SK-N-SH (cell line): ENCODE measurements around the gene CCDC141. TPM values are rescaled to one million over a fixed set of nuclear protein-coding genes. Genes with fewer than 3 reads are reported as not detected.

Source experiments
- CTCF ChIA-PET: fragments of 300-600, 350-600 bp; formaldehyde crosslinking; extraction: SDS; loops from one replicate; lab custom pipeline; 2021; lab: Yijun Ruan, JAX
- POLR2A ChIA-PET: fragments of 350-600 bp; sonication (Branson Sonifier 250); formaldehyde crosslinking; extraction: SDS; loops from one replicate; lab custom pipeline; 2020; ENCODE audit warnings: antibody characterized with exemption, inconsistent platforms; lab: Yijun Ruan, JAX
- DNase-seq: peaks from one replicate; pipeline ENCODE4 v3.0.0; 2012
- H2AFZ ChIP-seq: fragments of 200-600 bp; sonication (generic); 2 replicates; pipeline ENCODE4 v1.8.1; 2016; ENCODE audit warnings: antibody characterized with exemption, mild to moderate bottlenecking, low read depth
- H3F3A ChIP-seq: fragments of 200-600 bp; sonication (generic); replicated peaks from 2 replicates; pipeline ENCODE3; 2016; ENCODE audit warnings: antibody characterized with exemption, mild to moderate bottlenecking; ENCODE audit not compliant: insufficient read depth
- H3K27ac ChIP-seq, 2 experiments: fragments of 200-500 bp in 1 of 2; fragments of 200-600 bp in 1 of 2; sonication (Bioruptor generic) in 1 of 2; sonication (generic), shearing (Covaris generic) in 1 of 2; 2 replicates each; pipeline versions ENCODE4 v1.5.1 to v1.6.1; 2014 to 2016; ENCODE audit warnings: low read depth in 2 of 2, inconsistent platforms in 1 of 2, low read length in 1 of 2, mild to moderate bottlenecking in 1 of 2, mixed read lengths in 1 of 2
- H3K27me3 ChIP-seq: fragments of 200-600 bp; sonication (generic), shearing (Covaris generic); 2 replicates; pipeline ENCODE4 v1.6.1; 2016; ENCODE audit warnings: mixed run types; ENCODE audit not compliant: insufficient read depth
- H3K36me3 ChIP-seq, 2 experiments: fragments of 200-500 bp in 1 of 2; fragments of 200-600 bp in 1 of 2; sonication (Bioruptor generic) in 1 of 2; sonication (generic) in 1 of 2; replicated peaks in 1 of 2; 2 replicates each; pipeline versions ENCODE3 to v1.5.1; 2014 to 2016; ENCODE audit warnings: low read length in 1 of 2, mild to moderate bottlenecking in 1 of 2; ENCODE audit not compliant: insufficient read depth in 2 of 2, control insufficient read depth in 1 of 2
- H3K4me1 ChIP-seq, 2 experiments: fragments of 200-500 bp in 1 of 2; fragments of 200-600 bp in 1 of 2; sonication (Bioruptor generic) in 1 of 2; sonication (generic), shearing (Covaris generic) in 1 of 2; 2 replicates each; pipeline versions ENCODE4 v1.5.1 to v1.6.1; 2014 to 2016; ENCODE audit warnings: low read depth in 1 of 2, low read length in 1 of 2, mixed run types in 1 of 2; ENCODE audit not compliant: insufficient read depth in 2 of 2, control insufficient read depth in 1 of 2
- H3K4me2 ChIP-seq: fragments of 200-600 bp; sonication (generic), shearing (Covaris generic); 2 replicates; pipeline ENCODE4 v1.6.1; 2017; ENCODE audit warnings: mixed run types
- H3K4me3 ChIP-seq, 2 experiments: fragments of 200-500 bp in 1 of 2; fragments of 200-600 bp in 1 of 2; sonication (Bioruptor generic) in 1 of 2; sonication (generic), shearing (Covaris generic) in 1 of 2; 2 replicates each; pipeline versions ENCODE4 v1.5.1 to v1.8.1; 2014 to 2016; ENCODE audit warnings: low read depth in 2 of 2, inconsistent platforms in 1 of 2, low read length in 1 of 2, mild to moderate bottlenecking in 1 of 2, mixed read lengths in 1 of 2, moderate library complexity in 1 of 2
- H3K79me2 ChIP-seq: fragments of 200-600 bp; sonication (generic); 2 replicates; pipeline ENCODE4 v1.8.1; 2017; ENCODE audit warnings: mild to moderate bottlenecking; ENCODE audit not compliant: insufficient read depth
- H3K9ac ChIP-seq: fragments of 200-600 bp; sonication (generic); 2 replicates; pipeline ENCODE4 v1.6.1; 2017; ENCODE audit warnings: mixed run types
- H3K9me2 ChIP-seq: fragments of 200-600 bp; sonication (generic); 2 replicates; pipeline ENCODE4 v1.6.1; 2017; ENCODE audit warnings: mixed run types
- H3K9me3 ChIP-seq: fragments of 200-600 bp; sonication (generic); 2 replicates; pipeline ENCODE4 v1.6.1; 2017; ENCODE audit warnings: mixed run types, mild to moderate bottlenecking, moderate library complexity
- H4K20me1 ChIP-seq: fragments of 200-600 bp; sonication (generic); 2 replicates; pipeline ENCODE4 v1.6.1; 2017; ENCODE audit warnings: mild to moderate bottlenecking, mixed run types; ENCODE audit not compliant: insufficient read depth
- CHD2 ChIP-seq: fragments of 150-350 bp; IDR thresholded peaks from 2 replicates; pipeline ENCODE4 v1.6.1; 2018; ENCODE audit warnings: low read length; ENCODE audit not compliant: partially characterized antibody
- FOSL2 ChIP-seq: IDR thresholded peaks from 2 replicates; pipeline ENCODE4 v1.4.0; 2012; ENCODE audit warnings: low read depth, mild to moderate bottlenecking, moderate library complexity, borderline replicate concordance
- FOXJ3 ChIP-seq: sonication (generic); formaldehyde crosslinking; IDR thresholded peaks from 2 replicates; pipeline ENCODE4 v1.5.1; 2020; ENCODE audit warnings: mild to moderate bottlenecking, missing genetic modification reagents
- FOXM1 ChIP-seq: IDR thresholded peaks from 2 replicates; pipeline ENCODE4 v1.4.0; 2012; ENCODE audit warnings: low read depth, mild to moderate bottlenecking
- GABPA ChIP-seq: IDR thresholded peaks from 2 replicates; pipeline ENCODE4 v1.4.0; 2012; ENCODE audit warnings: low read depth, mild to moderate bottlenecking
- GATA2 ChIP-seq: sonication (generic); formaldehyde crosslinking; IDR thresholded peaks from 2 replicates; pipeline ENCODE4 v1.5.0; 2020; ENCODE audit warnings: mild to moderate bottlenecking, missing genetic modification reagents
- MEF2A ChIP-seq: IDR thresholded peaks from 2 replicates; pipeline ENCODE4 v1.4.0; 2012; ENCODE audit warnings: low read depth, borderline replicate concordance
- MXI1 ChIP-seq: IDR thresholded peaks from 2 replicates; pipeline ENCODE4 v1.6.1; 2012; ENCODE audit warnings: mild to moderate bottlenecking, low read depth, low read length, improper control_type of control experiment
- NFIC ChIP-seq: IDR thresholded peaks from 2 replicates; pipeline ENCODE4 v1.4.0; 2012; ENCODE audit warnings: borderline replicate concordance
- NRF1 ChIP-seq: IDR thresholded peaks from 2 replicates; pipeline ENCODE4 v1.6.1; 2012; ENCODE audit warnings: low read depth, mild to moderate bottlenecking, low read length
- RAD21 ChIP-seq: IDR thresholded peaks from 2 replicates; pipeline ENCODE4 v1.6.1; 2012; ENCODE audit warnings: mild to moderate bottlenecking, low read length
- SMC3 ChIP-seq: IDR thresholded peaks from 2 replicates; pipeline ENCODE4 v1.6.1; 2012; ENCODE audit warnings: low read depth, low read length, improper control_type of control experiment
- TCF12 ChIP-seq: IDR thresholded peaks from 2 replicates; pipeline ENCODE4 v1.4.0; 2012
- TEAD4 ChIP-seq: IDR thresholded peaks from 2 replicates; pipeline ENCODE4 v1.4.0; 2012; ENCODE audit warnings: mild to moderate bottlenecking, borderline replicate concordance; ENCODE audit not compliant: insufficient read depth
- WGBS: methylation state at CpG from one replicate; pipeline ENCODE4 v1.1.6; 2017; ENCODE audit warnings: low lambda C conversion rate; 5-methylcytosine and 5-hydroxymethylcytosine counted together
- polyA plus RNA-seq, 3 experiments: library from polyadenylated mRNA; depleted of rRNA; stranded (reverse); fragments of >200 nt; gene quantifications; 2 replicates each; pipeline ENCODE4 v1.2.3, GENCODE V29; 2012
- TF ChIP-seq, protein P1 (sequence below): fragments of 200-600 bp; sonication (generic); IDR thresholded peaks from 2 replicates; pipeline ENCODE4 v1.6.1; 2017; ENCODE audit warnings: antibody characterized with exemption, mild to moderate bottlenecking, moderate library complexity
- TF ChIP-seq, protein P2 (sequence below): IDR thresholded peaks from 2 replicates; pipeline ENCODE4 v1.4.0; 2012; ENCODE audit warnings: low read depth, borderline replicate concordance
- TF ChIP-seq, protein P3 (sequence below): fragments of 150-350 bp; IDR thresholded peaks from 2 replicates; pipeline ENCODE4 v1.6.1; 2017; ENCODE audit warnings: antibody characterized with exemption, low read length, low read depth, borderline replicate concordance
- TF ChIP-seq, protein P4 (sequence below): IDR thresholded peaks from 2 replicates; pipeline ENCODE4 v1.4.0; 2012; ENCODE audit warnings: low read depth, borderline replicate concordance

Gene CCDC141
- polyA plus RNA-seq, 1 of the 3 experiments (the other 2 are of a cell fraction), result 0.02 TPM

DNA sequence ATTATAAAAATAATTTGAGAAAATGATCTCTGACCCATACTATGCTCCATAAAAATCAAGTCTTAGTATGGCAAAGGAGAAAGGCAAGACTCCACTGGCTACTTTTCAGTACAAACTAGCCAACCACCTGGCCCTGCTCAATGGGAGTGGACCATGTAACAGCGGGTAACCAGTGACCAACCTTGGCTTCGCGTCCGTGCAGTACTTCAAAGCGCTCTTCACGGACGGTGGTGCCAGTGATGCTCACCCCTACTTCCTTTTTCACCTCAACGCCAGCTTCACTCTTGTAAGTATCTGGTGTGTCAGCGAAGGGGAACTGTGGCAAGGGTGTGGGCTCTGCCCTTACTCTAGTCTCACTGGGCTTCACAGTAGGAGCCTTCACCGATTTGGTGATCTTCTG, 266.0 kb downstream of the CCDC141 start (continued):
- TF ChIP-seq, protein P1, sequence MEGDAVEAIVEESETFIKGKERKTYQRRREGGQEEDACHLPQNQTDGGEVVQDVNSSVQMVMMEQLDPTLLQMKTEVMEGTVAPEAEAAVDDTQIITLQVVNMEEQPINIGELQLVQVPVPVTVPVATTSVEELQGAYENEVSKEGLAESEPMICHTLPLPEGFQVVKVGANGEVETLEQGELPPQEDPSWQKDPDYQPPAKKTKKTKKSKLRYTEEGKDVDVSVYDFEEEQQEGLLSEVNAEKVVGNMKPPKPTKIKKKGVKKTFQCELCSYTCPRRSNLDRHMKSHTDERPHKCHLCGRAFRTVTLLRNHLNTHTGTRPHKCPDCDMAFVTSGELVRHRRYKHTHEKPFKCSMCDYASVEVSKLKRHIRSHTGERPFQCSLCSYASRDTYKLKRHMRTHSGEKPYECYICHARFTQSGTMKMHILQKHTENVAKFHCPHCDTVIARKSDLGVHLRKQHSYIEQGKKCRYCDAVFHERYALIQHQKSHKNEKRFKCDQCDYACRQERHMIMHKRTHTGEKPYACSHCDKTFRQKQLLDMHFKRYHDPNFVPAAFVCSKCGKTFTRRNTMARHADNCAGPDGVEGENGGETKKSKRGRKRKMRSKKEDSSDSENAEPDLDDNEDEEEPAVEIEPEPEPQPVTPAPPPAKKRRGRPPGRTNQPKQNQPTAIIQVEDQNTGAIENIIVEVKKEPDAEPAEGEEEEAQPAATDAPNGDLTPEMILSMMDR, result no peak
- no peak for TF ChIP-seq GATA2 (CRISPR knock-in tag)
- no peak for TF ChIP-seq MEF2A
- TF ChIP-seq, protein P2, sequence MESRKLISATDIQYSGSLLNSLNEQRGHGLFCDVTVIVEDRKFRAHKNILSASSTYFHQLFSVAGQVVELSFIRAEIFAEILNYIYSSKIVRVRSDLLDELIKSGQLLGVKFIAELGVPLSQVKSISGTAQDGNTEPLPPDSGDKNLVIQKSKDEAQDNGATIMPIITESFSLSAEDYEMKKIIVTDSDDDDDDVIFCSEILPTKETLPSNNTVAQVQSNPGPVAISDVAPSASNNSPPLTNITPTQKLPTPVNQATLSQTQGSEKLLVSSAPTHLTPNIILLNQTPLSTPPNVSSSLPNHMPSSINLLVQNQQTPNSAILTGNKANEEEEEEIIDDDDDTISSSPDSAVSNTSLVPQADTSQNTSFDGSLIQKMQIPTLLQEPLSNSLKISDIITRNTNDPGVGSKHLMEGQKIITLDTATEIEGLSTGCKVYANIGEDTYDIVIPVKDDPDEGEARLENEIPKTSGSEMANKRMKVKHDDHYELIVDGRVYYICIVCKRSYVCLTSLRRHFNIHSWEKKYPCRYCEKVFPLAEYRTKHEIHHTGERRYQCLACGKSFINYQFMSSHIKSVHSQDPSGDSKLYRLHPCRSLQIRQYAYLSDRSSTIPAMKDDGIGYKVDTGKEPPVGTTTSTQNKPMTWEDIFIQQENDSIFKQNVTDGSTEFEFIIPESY, result no peak

GRCh38 chr2:178782236-178782635, 267.7 kb downstream of the CCDC141 start:
- no peak overlapping the region for H3K4me2 ChIP-seq
- no peaks in the 10 kb centered on the region for H3K36me3 ChIP-seq
- H3K9ac ChIP-seq, result no peak overlapping the region
- no peak for DNase-seq
- ChIA-PET CTCF (interaction anchor here (2.1 to 6.4 kb wide), 2 partner anchors 13 to 21 kb away, joined by 7 to 28 read pairs; no protein-coding TSS in a partner anchor), POLR2A (no interaction called here)
- H3K27ac ChIP-seq, result no peak overlapping the region
- no peaks in the 10 kb centered on the region for H3K9me3 ChIP-seq
- no peaks in the 10 kb centered on the region for H4K20me1 ChIP-seq
- H3K4me3 ChIP-seq, result no peak overlapping the region
- H3K9me2 ChIP-seq, result no peaks in the 10 kb centered on the region
- H3K79me2 ChIP-seq, result no peaks in the 10 kb centered on the region
- H3K4me1 ChIP-seq, result no peaks in the 10 kb centered on the region
- H2AFZ ChIP-seq, result no peak overlapping the region
- H3K27me3 ChIP-seq, result no peaks in the 10 kb centered on the region
- H3F3A ChIP-seq, result no peaks in the 10 kb centered on the region
- WGBS, result 86% methylated on average over 7 of the region's 7 CpGs
- TF ChIP-seq, protein P3, sequence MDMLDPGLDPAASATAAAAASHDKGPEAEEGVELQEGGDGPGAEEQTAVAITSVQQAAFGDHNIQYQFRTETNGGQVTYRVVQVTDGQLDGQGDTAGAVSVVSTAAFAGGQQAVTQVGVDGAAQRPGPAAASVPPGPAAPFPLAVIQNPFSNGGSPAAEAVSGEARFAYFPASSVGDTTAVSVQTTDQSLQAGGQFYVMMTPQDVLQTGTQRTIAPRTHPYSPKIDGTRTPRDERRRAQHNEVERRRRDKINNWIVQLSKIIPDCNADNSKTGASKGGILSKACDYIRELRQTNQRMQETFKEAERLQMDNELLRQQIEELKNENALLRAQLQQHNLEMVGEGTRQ, result no peak
- TF ChIP-seq, protein P2, result no peak
- TF ChIP-seq TEAD4, result no peak
- no peak for TF ChIP-seq FOSL2
- no peak for TF ChIP-seq NFIC
- TF ChIP-seq SMC3, result no peak
- no peak for TF ChIP-seq MXI1
- no peak for TF ChIP-seq GATA2 (CRISPR knock-in tag)
- TF ChIP-seq, protein P1, result no peak
- TF ChIP-seq RAD21, result no peak
- TF ChIP-seq NRF1, result no peak
- no peak for TF ChIP-seq FOXJ3
- no peak for TF ChIP-seq TCF12
- TF ChIP-seq CHD2, result no peak
- no peak for TF ChIP-seq FOXM1
- no peak for TF ChIP-seq GABPA
- TF ChIP-seq, protein P4, sequence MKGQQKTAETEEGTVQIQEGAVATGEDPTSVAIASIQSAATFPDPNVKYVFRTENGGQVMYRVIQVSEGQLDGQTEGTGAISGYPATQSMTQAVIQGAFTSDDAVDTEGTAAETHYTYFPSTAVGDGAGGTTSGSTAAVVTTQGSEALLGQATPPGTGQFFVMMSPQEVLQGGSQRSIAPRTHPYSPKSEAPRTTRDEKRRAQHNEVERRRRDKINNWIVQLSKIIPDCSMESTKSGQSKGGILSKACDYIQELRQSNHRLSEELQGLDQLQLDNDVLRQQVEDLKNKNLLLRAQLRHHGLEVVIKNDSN, result no peak
